K562 (cell line): ENCODE results near the gene UGT1A5. TPM values are rescaled to one million over a fixed set of nuclear protein-coding genes. Genes with fewer than 3 reads are reported as not detected.
"Not testable (repeated sequence)": the region's sequence is repeated elsewhere in the genome, so short reads cannot be mapped to it uniquely, and the experiment has no call there.

ENCODE experiments used
- ATAC-seq: fragments of 200-7000 bp; cut with Tn5 transposase; 3 replicates; pipeline ENCODE4 v1.9.1; 2020; ENCODE audit warnings: moderate library complexity
- BruUV-seq: library from RNA; stranded (reverse); fragments of 400-500 nt; replicated peaks from 2 replicates; lab custom pipeline; 2021; lab: Mats Ljungman, UMichigan
- CTCF ChIA-PET: fragments of 300-600 bp; formaldehyde crosslinking; extraction: SDS; loops from one replicate; lab custom pipeline; 2021; ENCODE audit warnings: low intra/inter-chr PET ratio; lab: Yijun Ruan, JAX
- POLR2A ChIA-PET: fragments of 300-600, 350-650 bp; sonication (Branson Sonifier 250); formaldehyde crosslinking; extraction: SDS; loops from one replicate; lab custom pipeline; 2021; ENCODE audit warnings: antibody characterized with exemption, inconsistent platforms; lab: Yijun Ruan, JAX
- DNase-seq, 4 experiments: peaks; one replicate each; pipeline versions ENCODE4 v3.0.0 to v3.0.0-alpha.2; 2011 to 2018; ENCODE audit warnings: low spot score in 3 of 4, mixed read lengths in 3 of 4; ENCODE audit errors: extremely low read depth in 1 of 4
- FAIRE-seq: peaks from 2 replicates; lab custom pipeline; 2011; peaks lifted over from hg19 to GRCh38; lab: Jason Lieb, UNC
- H2AFZ ChIP-seq: 2 replicates; pipeline ENCODE4 v1.6.0; 2011; ENCODE audit warnings: low read depth, low read length, control low read depth, inconsistent platforms
- H3K27ac ChIP-seq: fragments of 200-600 bp; 3 replicates; pipeline ENCODE4 v1.8.0; 2011; ENCODE audit warnings: low read depth, mild to moderate bottlenecking, control low read depth, inconsistent platforms, low read length, moderate library complexity, mixed read lengths; ENCODE audit errors: extremely low read depth
- H3K27me3 ChIP-seq, 2 experiments: fragments of 300-600 bp in 1 of 2; 2 replicates in 1 of 2; 3 replicates in 1 of 2; pipeline versions ENCODE4 v1.6.0 to v1.8.0; 2011; ENCODE audit warnings: inconsistent platforms in 2 of 2, low read length in 2 of 2, mild to moderate bottlenecking in 1 of 2, mixed read lengths in 1 of 2, moderate library complexity in 1 of 2; ENCODE audit not compliant: control insufficient read depth in 2 of 2, insufficient read depth in 2 of 2
- H3K36me3 ChIP-seq: fragments of 300-600 bp; 3 replicates; pipeline ENCODE4 v1.8.0; 2011; ENCODE audit warnings: mild to moderate bottlenecking, low read length, inconsistent platforms; ENCODE audit not compliant: control insufficient read depth, insufficient read depth
- H3K4me1 ChIP-seq, 2 experiments: fragments of 200-600 bp in 1 of 2; replicated peaks in 1 of 2; 2 replicates in 1 of 2; 3 replicates in 1 of 2; pipeline versions ENCODE4 v1.5.1 to v1.8.0; 2011; ENCODE audit warnings: inconsistent platforms in 2 of 2, low read length in 2 of 2, mild to moderate bottlenecking in 1 of 2, mixed read lengths in 1 of 2, moderate library complexity in 1 of 2; ENCODE audit not compliant: control insufficient read depth in 2 of 2, insufficient read depth in 2 of 2
- H3K4me2 ChIP-seq: 2 replicates; pipeline ENCODE4 v1.6.1; 2011; ENCODE audit warnings: low read length, control low read depth, inconsistent platforms, mixed read lengths; ENCODE audit not compliant: insufficient read depth
- H3K4me3 ChIP-seq: fragments of 200-600 bp; sonication (generic), shearing (Covaris generic); 2 replicates; pipeline ENCODE4 v1.5.1; 2016; ENCODE audit warnings: control low read depth, inconsistent platforms
- H3K79me2 ChIP-seq: fragments of 200-600 bp; 3 replicates; pipeline ENCODE4 v1.8.0; 2011; ENCODE audit warnings: low read length, inconsistent platforms; ENCODE audit not compliant: control insufficient read depth, insufficient read depth
- H3K9ac ChIP-seq, 2 experiments: 2 replicates each; pipeline versions ENCODE4 v1.6.0 to v1.6.1; 2011; ENCODE audit warnings: low read depth in 2 of 2, low read length in 2 of 2, control low read depth in 1 of 2, inconsistent platforms in 1 of 2, mild to moderate bottlenecking in 1 of 2, mixed read lengths in 1 of 2; ENCODE audit not compliant: insufficient read depth in 1 of 2
- H3K9me1 ChIP-seq: one replicate; pipeline ENCODE4 v1.6.0; 2011; ENCODE audit warnings: inconsistent platforms, mild to moderate bottlenecking, low read length, moderate library complexity; ENCODE audit not compliant: control insufficient read depth, insufficient read depth
- H3K9me3 ChIP-seq: replicated peaks from 2 replicates; pipeline ENCODE4 v1.5.1; 2011; ENCODE audit warnings: low read depth, low read length, inconsistent platforms; ENCODE audit not compliant: control insufficient read depth, insufficient read depth
- H4K20me1 ChIP-seq: replicated peaks from 2 replicates; pipeline ENCODE4 v1.6.1; 2011; ENCODE audit warnings: low read length, inconsistent platforms, mixed read lengths; ENCODE audit not compliant: control insufficient read depth, insufficient read depth
- FOS ChIP-seq: IDR thresholded peaks from 3 replicates; pipeline ENCODE4 v1.6.1; 2011; ENCODE audit not compliant: insufficient read length; ENCODE audit errors: extremely low read depth
- FOXK1 ChIP-seq: sonication (generic); formaldehyde crosslinking; IDR thresholded peaks from 2 replicates; pipeline ENCODE4 v1.8.0; 2022; ENCODE audit warnings: missing genetic modification reagents, mild to moderate bottlenecking, borderline replicate concordance
- ILF3 ChIP-seq: fragments of 450-650 bp; IDR thresholded peaks from 2 replicates; pipeline ENCODE4 v1.6.1; 2018; ENCODE audit warnings: antibody characterized with exemption, mild to moderate bottlenecking, moderate library complexity, borderline replicate concordance
- RBM34 ChIP-seq: fragments of 200-400 bp; formaldehyde crosslinking; IDR thresholded peaks from 2 replicates; pipeline ENCODE4 v1.6.1; 2018; ENCODE audit warnings: low read length, borderline replicate concordance; ENCODE audit not compliant: insufficient read depth
- SMARCB1 ChIP-seq: IDR thresholded peaks from 2 replicates; pipeline ENCODE4 v1.6.1; 2011; ENCODE audit warnings: improper control_type of control experiment, low read depth; ENCODE audit not compliant: insufficient read length
- TAF7 ChIP-seq: fragments of 450-650 bp; IDR thresholded peaks from 2 replicates; pipeline ENCODE4 v1.6.1; 2016; ENCODE audit warnings: missing genetic modification characterization, missing compliant biosample characterization
- YBX1 ChIP-seq: fragments of 450-650 bp; IDR thresholded peaks from 2 replicates; pipeline ENCODE4 v1.7.1; 2016; ENCODE audit warnings: mild to moderate bottlenecking
- WGBS: fragments of 100-300 bp; shearing (Covaris generic); methylation state at CpG from one replicate; pipeline ENCODE4 v1.1.6; 2016; ENCODE audit warnings: low coverage, mixed read lengths; ENCODE audit not compliant: insufficient coverage; ENCODE audit errors: missing lambda C conversion rate; 5-methylcytosine and 5-hydroxymethylcytosine counted together
- in situ Hi-C: fragments of 300-500 bp; cut with MboI; formaldehyde crosslinking; loops from 4 replicates; pipeline ENCODE4 v1.15.0; 2018; ENCODE audit warnings: inconsistent platforms, mixed read lengths
- intact Hi-C: fragments of 100-400 bp; cut with micrococcal nuclease; formaldehyde crosslinking; loops from 2 replicates; pipeline ENCODE4 v1.14.2; 2022
- polyA plus RNA-seq, 8 experiments: library from polyadenylated mRNA; depleted of rRNA in 4 of 8; stranded (reverse) in 5 of 8; unstranded in 3 of 8; fragments of >200 nt; fragmentation: Nextera tagmentation in 2 of 8; fragmentation: Illumina TruSeq in 1 of 8; extraction: Ambion mirVana in 2 of 8; extraction: Trizol in 1 of 8; gene quantifications; 2 replicates each; pipeline versions ENCODE4 v1.2.1 to v1.2.3, GENCODE V29; 2011 to 2014; ENCODE audit warnings: inconsistent platforms in 1 of 8, missing spikeins in 1 of 8
- total RNA-seq, 7 experiments: library from RNA; depleted of rRNA in 6 of 7; stranded (reverse); fragments of >200 nt in 6 of 7; fragmentation: Illumina TruSeq in 2 of 7; extraction: Trizol in 2 of 7; gene quantifications; 2 replicates each; pipeline versions ENCODE4 v1.2.1 to v1.2.3, GENCODE V29; 2011 to 2021; ENCODE audit warnings: low replicate concordance in 1 of 7
- TF ChIP-seq, protein P1 (sequence below): fragments of 450-650 bp; IDR thresholded peaks from 2 replicates; pipeline ENCODE4 v1.6.1; 2016; ENCODE audit warnings: low read depth

The UGT1A5 gene
- total and polyA plus RNA-seq, 9 of the 15 experiments (the other 6 are each of a cell fraction or from before 2014, with no cell fraction given), result not detected

GRCh38 chr2:233700842-233701241, 11.9 kb upstream of the UGT1A5 start:
- H4K20me1 ChIP-seq, DNase-seq, H3K9ac ChIP-seq, H2AFZ ChIP-seq, FAIRE-seq, H3K27ac ChIP-seq, H3K9me1 ChIP-seq, H3K27me3 ChIP-seq, H3K79me2 ChIP-seq, H3K36me3 ChIP-seq, H3K4me2 ChIP-seq, H3K9me3 ChIP-seq, H3K4me3 ChIP-seq, H3K4me1 ChIP-seq, POLR2A ChIA-PET, intact Hi-C loops, in situ Hi-C loops, ATAC-seq, BruUV-seq, CTCF ChIA-PET: not testable (repeated sequence)
- WGBS, result 60% methylated on average over 1 of the region's 5 CpGs

- FAIRE-seq (no peak), DNase-seq (no peak), ATAC-seq (no peak)
- H3K9me3 ChIP-seq, result no peaks in the 10 kb centered on the region
- WGBS, result 15% methylated on average over 3 of the region's 3 CpGs
- intact Hi-C loops (no loop called here), in situ Hi-C loops (no loop called here)
- H4K20me1 ChIP-seq, result no peaks in the 10 kb centered on the region
- H2AFZ ChIP-seq, result no peak overlapping the region
- ChIA-PET POLR2A (no interaction called here), CTCF (no interaction called here)
- no peak overlapping the region for H3K4me3 ChIP-seq
- no peaks in the 10 kb centered on the region for H3K79me2 ChIP-seq
- no peaks in the 10 kb centered on the region for H3K36me3 ChIP-seq
- H3K4me1 ChIP-seq, result peaks cover 0 to 10% of the 10 kb centered on the region in 2 experiments; a peak in 3 of 5 replicates
- no TSS peak for BruUV-seq
- H3K27me3 ChIP-seq, result peaks cover 0 to 4% of the 10 kb centered on the region in 2 experiments; a peak in 1 of 5 replicates
- H3K27ac ChIP-seq, result no peak overlapping the region
- H3K4me2 ChIP-seq, result no peak overlapping the region
- no peak overlapping the region for H3K9ac ChIP-seq
- H3K9me1 ChIP-seq, result no peaks in the 10 kb centered on the region
- TF ChIP-seq TAF7 (tag) (no peak), FOS (no peak), YBX1 (no peak), FOXK1 (CRISPR knock-in tag) (no peak), SMARCB1 (no peak), ILF3 (no peak), RBM34 (no peak)
- TF ChIP-seq, protein P1, sequence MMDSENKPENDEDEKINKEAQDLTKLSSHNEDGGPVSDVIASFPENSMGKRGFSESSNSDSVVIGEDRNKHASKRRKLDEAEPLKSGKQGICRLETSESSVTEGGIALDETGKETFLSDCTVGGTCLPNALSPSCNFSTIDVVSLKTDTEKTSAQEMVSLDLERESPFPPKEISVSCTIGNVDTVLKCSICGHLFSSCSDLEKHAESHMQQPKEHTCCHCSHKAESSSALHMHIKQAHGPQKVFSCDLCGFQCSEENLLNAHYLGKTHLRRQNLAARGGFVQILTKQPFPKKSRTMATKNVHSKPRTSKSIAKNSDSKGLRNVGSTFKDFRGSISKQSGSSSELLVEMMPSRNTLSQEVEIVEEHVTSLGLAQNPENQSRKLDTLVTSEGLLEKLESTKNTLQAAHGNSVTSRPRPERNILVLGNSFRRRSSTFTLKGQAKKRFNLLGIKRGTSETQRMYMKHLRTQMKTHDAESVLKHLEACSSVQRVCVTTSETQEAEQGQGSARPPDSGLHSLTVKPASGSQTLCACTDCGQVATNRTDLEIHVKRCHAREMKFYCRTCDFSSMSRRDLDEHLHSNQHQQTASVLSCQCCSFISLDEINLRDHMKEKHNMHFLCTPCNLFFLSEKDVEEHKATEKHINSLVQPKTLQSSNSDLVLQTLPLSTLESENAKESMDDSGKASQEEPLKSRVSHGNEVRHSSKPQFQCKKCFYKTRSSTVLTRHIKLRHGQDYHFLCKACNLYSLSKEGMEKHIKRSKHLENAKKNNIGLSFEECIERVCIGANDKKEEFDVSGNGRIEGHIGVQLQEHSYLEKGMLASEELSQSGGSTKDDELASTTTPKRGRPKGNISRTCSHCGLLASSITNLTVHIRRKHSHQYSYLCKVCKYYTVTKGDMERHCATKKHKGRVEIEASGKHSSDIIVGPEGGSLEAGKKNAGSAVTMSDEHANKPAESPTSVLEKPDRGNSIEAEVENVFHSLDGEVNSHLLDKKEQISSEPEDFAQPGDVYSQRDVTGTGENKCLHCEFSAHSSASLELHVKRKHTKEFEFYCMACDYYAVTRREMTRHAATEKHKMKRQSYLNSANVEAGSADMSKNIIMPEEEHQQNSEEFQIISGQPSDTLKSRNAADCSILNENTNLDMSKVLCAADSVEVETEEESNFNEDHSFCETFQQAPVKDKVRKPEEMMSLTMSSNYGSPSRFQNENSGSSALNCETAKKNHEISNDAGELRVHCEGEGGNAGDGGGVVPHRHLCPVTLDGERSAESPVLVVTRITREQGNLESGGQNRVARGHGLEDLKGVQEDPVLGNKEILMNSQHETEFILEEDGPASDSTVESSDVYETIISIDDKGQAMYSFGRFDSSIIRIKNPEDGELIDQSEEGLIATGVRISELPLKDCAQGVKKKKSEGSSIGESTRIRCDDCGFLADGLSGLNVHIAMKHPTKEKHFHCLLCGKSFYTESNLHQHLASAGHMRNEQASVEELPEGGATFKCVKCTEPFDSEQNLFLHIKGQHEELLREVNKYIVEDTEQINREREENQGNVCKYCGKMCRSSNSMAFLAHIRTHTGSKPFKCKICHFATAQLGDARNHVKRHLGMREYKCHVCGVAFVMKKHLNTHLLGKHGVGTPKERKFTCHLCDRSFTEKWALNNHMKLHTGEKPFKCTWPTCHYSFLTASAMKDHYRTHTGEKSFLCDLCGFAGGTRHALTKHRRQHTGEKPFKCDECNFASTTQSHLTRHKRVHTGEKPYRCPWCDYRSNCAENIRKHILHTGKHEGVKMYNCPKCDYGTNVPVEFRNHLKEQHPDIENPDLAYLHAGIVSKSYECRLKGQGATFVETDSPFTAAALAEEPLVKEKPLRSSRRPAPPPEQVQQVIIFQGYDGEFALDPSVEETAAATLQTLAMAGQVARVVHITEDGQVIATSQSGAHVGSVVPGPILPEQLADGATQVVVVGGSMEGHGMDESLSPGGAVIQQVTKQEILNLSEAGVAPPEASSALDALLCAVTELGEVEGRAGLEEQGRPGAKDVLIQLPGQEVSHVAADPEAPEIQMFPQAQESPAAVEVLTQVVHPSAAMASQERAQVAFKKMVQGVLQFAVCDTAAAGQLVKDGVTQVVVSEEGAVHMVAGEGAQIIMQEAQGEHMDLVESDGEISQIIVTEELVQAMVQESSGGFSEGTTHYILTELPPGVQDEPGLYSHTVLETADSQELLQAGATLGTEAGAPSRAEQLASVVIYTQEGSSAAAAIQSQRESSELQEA, result no peak
Observed at GRCh38 chr2:233702238-233702637, 10.5 kb upstream of the UGT1A5 start.
